ENCODE data around the gene ARHGEF5. TPM values are rescaled to one million over a fixed set of nuclear protein-coding genes. Genes with fewer than 3 reads are reported as not detected.
"Not testable (repeated sequence)": the region's sequence is repeated elsewhere in the genome, so short reads cannot be mapped to it uniquely, and the experiment has no call there.

Gene ARHGEF5
- total RNA-seq (10 to 100 TPM; 23.9 to 32.3 TPM), polyA plus RNA-seq (ENCODE audit: insufficient read length in 6 of 6) (10 to 100 TPM; 13.0 to 37.1 (median 24.8) TPM)
- long read RNA-seq, donor 1, partial matches to known transcripts: 8 of 8 reads
- long read RNA-seq, donor 1, other reads (novel, unspliced or antisense): 0 of 8 reads
- long read RNA-seq, donor 2, partial matches to known transcripts: 5 of 5 reads
- long read RNA-seq, donor 2, other reads (novel, unspliced or antisense): 0 of 5 reads
- long read RNA-seq, donor 3: 0 reads
- long read RNA-seq, donor 4, partial matches to known transcripts: 3 of 3 reads
- long read RNA-seq, donor 4, other reads (novel, unspliced or antisense): 0 of 3 reads
- long read RNA-seq, donor 5: 0 reads
- long read RNA-seq, donor 6: 0 reads
- long read RNA-seq, donor 7, full-length matches to known transcripts: 1 of 1 reads
- long read RNA-seq, donor 7, partial matches to known transcripts: 0 of 1 reads
- long read RNA-seq, donor 7, other reads (novel, unspliced or antisense): 0 of 1 reads
- long read RNA-seq, donor 8, partial matches to known transcripts: 9 of 9 reads
- long read RNA-seq, donor 8, other reads (novel, unspliced or antisense): 0 of 9 reads
- long read RNA-seq, donor 9: 0 reads
- long read RNA-seq, donor 10: 0 reads
- long read RNA-seq, donor 11: 0 reads
- long read RNA-seq, donor 12, partial matches to known transcripts: 5 of 5 reads
- long read RNA-seq, donor 12, other reads (novel, unspliced or antisense): 0 of 5 reads

- H3K27me3 ChIP-seq; H3K4me1 ChIP-seq; H3K4me3 ChIP-seq; H3K27ac ChIP-seq; H3K36me3 ChIP-seq; DNase-seq; H3K9me3 ChIP-seq; intact Hi-C loops (cut with DNase I): not testable (repeated sequence)
- ATAC-seq: peak; percentile 93
Observed at GRCh38 chr7:144355176-144355822, at the start of gene ARHGEF5. TSS of gene ARHGEF5 (plus strand) at chr7:144355402. CDS start at chr7:144362670, 7,268 bp downstream.

DNA sequence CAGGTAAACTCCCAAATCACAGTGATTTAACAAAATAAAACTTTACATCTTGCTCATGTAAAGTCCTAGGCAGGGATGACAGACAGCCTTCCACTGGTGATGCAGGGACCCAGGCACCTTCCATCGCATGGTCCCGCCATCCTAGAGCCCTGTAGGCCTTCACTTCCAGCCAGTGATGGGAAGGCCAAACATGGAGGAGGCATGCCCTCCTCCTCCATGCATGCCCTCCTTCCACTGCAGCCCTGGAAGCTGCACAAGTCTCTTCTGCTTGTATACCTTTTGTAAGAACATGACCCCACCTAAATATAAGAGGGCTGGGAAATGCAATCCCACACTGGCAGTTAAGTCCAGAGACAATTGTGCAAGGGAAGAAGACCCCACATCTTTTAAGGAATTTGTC is 45.5 kb upstream of the ARHGEF5 start:
- DNase-seq; H3K36me3 ChIP-seq; H3K27ac ChIP-seq; H3K9me3 ChIP-seq; H3K4me1 ChIP-seq; ATAC-seq; intact Hi-C loops (cut with DNase I); H3K27me3 ChIP-seq; H3K4me3 ChIP-seq: not testable (repeated sequence)

DNA sequence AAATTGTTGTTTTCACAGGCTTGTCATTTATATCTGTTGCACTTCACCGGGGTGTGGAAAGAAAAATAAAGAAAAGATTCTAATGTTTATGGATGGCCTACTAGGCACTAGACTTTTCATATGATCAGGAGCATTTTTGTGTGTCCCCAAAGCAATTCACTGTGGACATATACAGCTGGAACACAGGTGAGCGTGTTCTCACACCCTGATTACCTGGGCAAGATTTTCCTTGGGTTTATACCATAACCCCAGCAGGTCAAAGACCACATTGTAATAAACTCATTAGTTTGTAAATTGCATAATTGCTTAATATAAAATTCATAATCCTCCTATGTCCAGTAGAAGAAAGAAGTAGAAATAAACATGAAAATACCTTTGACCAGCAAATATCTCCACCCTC is 44.0 kb upstream of the ARHGEF5 start:
- H3K27ac ChIP-seq; H3K9me3 ChIP-seq; H3K27me3 ChIP-seq; intact Hi-C loops (cut with DNase I); H3K36me3 ChIP-seq; ATAC-seq; H3K4me1 ChIP-seq; H3K4me3 ChIP-seq; DNase-seq: not testable (repeated sequence)

- H3K9me3 ChIP-seq; ATAC-seq; H3K27me3 ChIP-seq; intact Hi-C loops (cut with DNase I); DNase-seq; H3K4me1 ChIP-seq; H3K36me3 ChIP-seq; H3K4me3 ChIP-seq; H3K27ac ChIP-seq: not testable (repeated sequence)
Observed at GRCh38 chr7:144311872-144312469, 43.2 kb upstream of the ARHGEF5 start, which contains the start of gene OR2A1. TSS of gene OR2A1 (plus strand) at chr7:144312419. CDS start at chr7:144318125, 5,706 bp downstream.

DNA sequence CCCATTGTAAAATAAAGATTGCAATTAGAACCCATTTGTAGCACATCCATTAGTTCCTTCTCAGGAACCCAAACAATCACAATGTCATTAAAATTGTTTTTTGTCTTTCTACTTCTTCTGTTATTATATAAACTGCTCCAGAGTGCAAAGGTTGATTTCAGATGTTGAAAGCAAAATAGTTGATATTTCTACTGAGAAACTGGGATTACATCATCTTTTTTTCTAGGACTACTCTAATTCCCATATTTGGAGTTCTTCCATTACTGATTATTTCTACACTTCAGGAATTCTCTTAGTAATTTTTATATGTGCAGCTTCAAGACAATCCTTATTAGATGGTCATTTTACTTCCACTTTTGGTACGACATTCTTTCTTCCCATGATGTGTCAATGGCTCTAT is 37.7 kb upstream of the ARHGEF5 start:
- H3K9me3 ChIP-seq; H3K36me3 ChIP-seq; H3K4me3 ChIP-seq; H3K4me1 ChIP-seq; intact Hi-C loops (cut with DNase I); ATAC-seq; DNase-seq; H3K27me3 ChIP-seq; H3K27ac ChIP-seq: not testable (repeated sequence)

- H3K4me3 ChIP-seq; H3K36me3 ChIP-seq; H3K9me3 ChIP-seq; H3K27ac ChIP-seq; intact Hi-C loops (cut with DNase I); ATAC-seq; H3K4me1 ChIP-seq; H3K27me3 ChIP-seq; DNase-seq: not testable (repeated sequence)
Observed at GRCh38 chr7:144319547-144319946, 35.7 kb upstream of the ARHGEF5 start.

DNA sequence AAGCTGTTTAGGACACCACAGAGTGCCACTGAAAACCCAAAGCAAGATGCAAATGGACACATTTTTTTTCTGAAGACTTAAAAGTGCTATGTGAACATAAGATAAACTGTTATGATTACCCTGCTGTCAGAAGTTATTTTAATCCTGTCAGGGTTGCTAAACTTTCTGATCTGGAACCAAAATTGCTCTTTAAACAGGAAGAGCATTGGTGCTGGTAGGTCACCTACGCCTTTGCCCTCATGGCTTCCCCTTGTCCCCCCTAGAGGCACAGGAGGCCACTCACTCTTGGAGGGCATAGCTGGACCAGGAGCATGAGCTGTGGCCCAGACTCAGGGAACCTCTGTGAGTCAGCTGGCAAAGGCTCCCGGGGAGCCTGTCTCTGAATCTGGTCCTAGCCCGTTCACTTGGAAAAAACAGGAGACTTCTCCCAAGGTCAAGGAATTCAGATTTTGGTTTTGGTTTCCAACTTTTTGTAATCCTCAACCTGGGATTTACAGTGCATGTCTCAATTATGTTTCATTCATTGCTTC is 33.5 kb upstream of the ARHGEF5 start:
- H3K4me1 ChIP-seq; H3K9me3 ChIP-seq; H3K27ac ChIP-seq; H3K36me3 ChIP-seq; H3K27me3 ChIP-seq; H3K4me3 ChIP-seq; intact Hi-C loops (cut with DNase I): not testable (repeated sequence)
- DNase-seq (peak in 1 of 4 donors; percentile 3), ATAC-seq (peak; percentile 58)

DNA sequence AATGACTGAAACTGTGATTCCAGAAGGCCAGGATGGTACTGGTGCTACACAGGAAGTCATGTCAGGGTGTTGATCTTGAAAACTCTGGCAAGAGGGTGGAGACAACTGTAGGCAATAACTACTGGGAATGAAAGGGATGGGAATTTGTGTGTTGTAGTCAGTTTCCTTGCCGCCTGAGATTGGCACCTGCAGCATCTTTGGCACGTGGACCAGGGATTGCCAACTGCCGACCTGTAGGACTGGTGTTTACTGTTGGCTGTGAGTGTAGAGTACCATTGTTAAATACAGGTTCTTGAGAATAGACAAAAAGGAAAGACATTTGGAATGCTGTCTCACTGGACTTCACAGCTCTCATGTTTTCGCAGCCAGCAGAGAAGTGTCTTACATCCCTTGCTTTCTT is 31.8 kb upstream of the ARHGEF5 start:
- ATAC-seq; H3K27me3 ChIP-seq; H3K4me3 ChIP-seq; H3K9me3 ChIP-seq; intact Hi-C loops (cut with DNase I); H3K4me1 ChIP-seq; H3K36me3 ChIP-seq; H3K27ac ChIP-seq: not testable (repeated sequence)
- DNase-seq: peak in 1 of 4 donors; percentile 57

DNA sequence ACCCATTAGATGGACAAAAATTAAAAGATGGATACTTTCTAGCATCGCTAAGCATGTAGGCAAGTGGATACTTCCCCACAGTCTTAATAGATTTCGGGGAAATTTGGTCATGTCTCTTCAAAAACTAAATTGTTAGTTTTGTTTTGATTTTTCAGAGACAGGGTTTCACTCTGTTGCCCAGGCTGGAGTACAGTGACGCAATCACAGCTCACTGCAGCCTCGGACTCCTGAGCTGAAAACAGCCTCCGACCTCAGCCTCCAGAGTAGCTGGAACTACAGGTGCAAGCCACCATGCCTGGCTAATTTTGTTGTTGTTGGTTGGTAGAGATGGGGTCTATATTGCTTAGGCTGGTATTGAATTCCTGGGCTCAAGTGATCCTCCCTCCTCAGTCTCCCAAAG is 29.3 kb upstream of the ARHGEF5 start:
- H3K4me1 ChIP-seq; H3K9me3 ChIP-seq; H3K36me3 ChIP-seq; ATAC-seq; H3K27me3 ChIP-seq; H3K4me3 ChIP-seq; H3K27ac ChIP-seq; intact Hi-C loops (cut with DNase I): not testable (repeated sequence)
- DNase-seq: peak in 1 of 4 donors; percentile 36

DNA sequence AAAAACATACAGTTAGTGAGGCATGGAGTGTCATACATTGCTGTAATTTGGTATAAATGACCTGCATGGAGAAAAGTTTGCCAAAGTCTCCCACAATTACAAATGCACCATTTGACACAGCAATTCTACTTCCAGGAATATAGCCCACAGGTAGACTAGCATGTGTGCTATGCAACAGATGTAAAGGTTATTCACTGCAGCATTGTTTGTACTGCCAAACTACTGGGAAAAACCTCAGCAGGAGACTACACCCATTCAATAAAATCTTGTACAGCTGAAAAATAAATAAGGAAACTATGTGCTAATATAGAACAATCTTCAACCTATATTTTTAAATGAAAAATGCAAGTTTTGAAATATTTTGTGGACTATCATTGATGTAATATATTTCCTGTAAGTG is 25.2 kb upstream of the ARHGEF5 start:
- H3K4me3 ChIP-seq; DNase-seq; intact Hi-C loops (cut with DNase I); H3K27me3 ChIP-seq; H3K27ac ChIP-seq; H3K4me1 ChIP-seq; H3K9me3 ChIP-seq; ATAC-seq; H3K36me3 ChIP-seq: not testable (repeated sequence)

GRCh38 chr7:144331221-144331995 is 23.8 kb upstream of the ARHGEF5 start:
- H3K4me1 ChIP-seq; DNase-seq; H3K27me3 ChIP-seq; H3K4me3 ChIP-seq; H3K36me3 ChIP-seq; H3K27ac ChIP-seq; H3K9me3 ChIP-seq; intact Hi-C loops (cut with DNase I): not testable (repeated sequence)
- ATAC-seq: peak; percentile 85

- H3K27ac ChIP-seq; H3K4me3 ChIP-seq; intact Hi-C loops (cut with DNase I); H3K27me3 ChIP-seq; H3K4me1 ChIP-seq; DNase-seq; H3K9me3 ChIP-seq; H3K36me3 ChIP-seq: not testable (repeated sequence)
- ATAC-seq: peak; percentile 38
Observed at GRCh38 chr7:144331996-144332288, 23.3 kb upstream of the ARHGEF5 start.

All from left lung (tissue), 14 donors.